CD4-positive, alpha-beta T cell treated with Interleukin-6 for 4 hours (primary cell): ENCODE measurements around the gene ELMOD1.

ENCODE experiments used
- DNase-seq: peaks from one replicate; pipeline ENCODE4 v3.0.0-alpha.2; 2020; ENCODE audit warnings: mixed read lengths

The ELMOD1 gene

GRCh38 chr11:107651672-107652071, 60.7 kb downstream of the ELMOD1 start:
- no peak for DNase-seq

- DNase-seq: no peak
These were observed 62.1 kb downstream of the ELMOD1 start for GRCh38 chr11:107653076-107653475.

GRCh38 chr11:107655602-107656001, 64.7 kb downstream of the ELMOD1 start:
- no peak for DNase-seq

GRCh38 chr11:107659310-107659709, 68.4 kb downstream of the ELMOD1 start:
- DNase-seq: no peak

GRCh38 chr11:107660066-107660465, 69.1 kb downstream of the ELMOD1 start:
- DNase-seq: no peak

- DNase-seq: no peak
These were observed 70.7 kb downstream of the ELMOD1 start for GRCh38 chr11:107661656-107662055.

- DNase-seq: no peak
These were observed 74.1 kb downstream of the ELMOD1 start for GRCh38 chr11:107665018-107665417.

- DNase-seq: no peak
These were observed 76.1 kb downstream of the ELMOD1 start for GRCh38 chr11:107666911-107667613.

GRCh38 chr11:107669191-107669740, 78.3 kb downstream of the ELMOD1 start:
- DNase-seq: no peak

- DNase-seq: no peak
These were observed 79.1 kb downstream of the ELMOD1 start for GRCh38 chr11:107669893-107670601.

GRCh38 chr11:107675902-107676301, 85.0 kb downstream of the ELMOD1 start:
- DNase-seq: no peak

- no peak for DNase-seq
These were observed 85.5 kb downstream of the ELMOD1 start for GRCh38 chr11:107676336-107677057.

- DNase-seq: no peak
These were observed 87.1 kb downstream of the ELMOD1 start for GRCh38 chr11:107677924-107678631.

- no peak for DNase-seq
These were observed 87.7 kb downstream of the ELMOD1 start for GRCh38 chr11:107678632-107678971.

GRCh38 chr11:107679255-107680024, 88.5 kb downstream of the ELMOD1 start:
- DNase-seq: no peak

GRCh38 chr11:107682171-107682570, 91.2 kb downstream of the ELMOD1 start:
- no peak for DNase-seq

- DNase-seq: no peak
These were observed 91.6 kb downstream of the ELMOD1 start for GRCh38 chr11:107682572-107682971.

GRCh38 chr11:107683061-107683460, 92.1 kb downstream of the ELMOD1 start:
- DNase-seq: no peak

- no peak for DNase-seq
These were observed 92.9 kb downstream of the ELMOD1 start for GRCh38 chr11:107683807-107684206.

- no peak for DNase-seq
These were observed 97.5 kb downstream of the ELMOD1 start for GRCh38 chr11:107688322-107688918.

GRCh38 chr11:107689317-107690202, 98.6 kb downstream of the ELMOD1 start:
- DNase-seq: peak; percentile 56
